Central memory CD8-positive, alpha-beta T cell (primary cell): Measurements from ENCODE around the gene COX14.
A peak's percentile ranks its signal among the peaks of the same experiment; 100 is the strongest.

Experiments used
- ATAC-seq: fragments of 150-1000 bp; cut with Tn5 transposase; replicated peaks from 2 replicates; pipeline ENCODE4 v1.10.0; 2022; ENCODE audit warnings: mild to moderate bottlenecking, moderate FRiP score, moderate number of reproducible peaks; ENCODE audit not compliant: poor library complexity, severe bottlenecking; ENCODE audit errors: extremely low read depth
- DNase-seq, 2 donors: peaks; one replicate each; pipeline ENCODE4 v3.0.0; 2021; ENCODE audit warnings: low spot score in 2 of 2
- H3K27ac Mint-ChIP-seq: one replicate; pipeline ENCODE4 v1.8.0; 2022; ENCODE audit warnings: low read depth, mild to moderate bottlenecking, moderate library complexity, mixed read lengths
- H3K27me3 Mint-ChIP-seq: one replicate; pipeline ENCODE4 v1.8.0; 2022; ENCODE audit warnings: mixed read lengths
- H3K36me3 Mint-ChIP-seq: one replicate; pipeline ENCODE4 v1.8.0; 2022; ENCODE audit warnings: mild to moderate bottlenecking, moderate library complexity, mixed read lengths; ENCODE audit not compliant: insufficient read depth
- H3K4me1 Mint-ChIP-seq: one replicate; pipeline ENCODE4 v1.8.0; 2022; ENCODE audit warnings: mixed read lengths
- H3K4me3 Mint-ChIP-seq: one replicate; pipeline ENCODE4 v1.8.0; 2022; ENCODE audit warnings: mild to moderate bottlenecking, moderate library complexity, mixed read lengths
- H3K9me3 Mint-ChIP-seq: one replicate; pipeline ENCODE4 v1.8.0; 2022; ENCODE audit warnings: mixed read lengths

Gene COX14

GRCh38 chr12:50157259-50157658 lies 45.2 kb downstream of the COX14 start:
- Mint-ChIP-seq H3K36me3 (peaks cover 11% of the 10 kb centered on the region), H3K27me3 (no peaks in the 10 kb centered on the region), H3K9me3 (no peaks in the 10 kb centered on the region), H3K4me1 (peaks cover 31% of the 10 kb centered on the region), H3K27ac (peak overlapping the region; percentile 57), H3K4me3 (no peak overlapping the region)
- ATAC-seq (no peak), DNase-seq (no peak)

- DNase-seq (no peak), ATAC-seq (no peak)
- H3K4me1 Mint-ChIP-seq, result peaks cover 38% of the 10 kb centered on the region
- H3K36me3 Mint-ChIP-seq, result peaks cover 4% of the 10 kb centered on the region
- no peaks in the 10 kb centered on the region for H3K27me3 Mint-ChIP-seq
- H3K9me3 Mint-ChIP-seq, result no peaks in the 10 kb centered on the region
- no peak overlapping the region for H3K4me3 Mint-ChIP-seq
- peak overlapping the region; percentile 80 for H3K27ac Mint-ChIP-seq
Measured at GRCh38 chr12:50160643-50161042, 48.6 kb downstream of the COX14 start.

GRCh38 chr12:50162230-50162629 lies 50.2 kb downstream of the COX14 start:
- DNase-seq (no peak), ATAC-seq (no peak)
- Mint-ChIP-seq H3K4me3 (no peak overlapping the region), H3K27me3 (no peaks in the 10 kb centered on the region), H3K27ac (no peak overlapping the region), H3K4me1 (peaks cover 42% of the 10 kb centered on the region), H3K36me3 (peaks cover 9% of the 10 kb centered on the region), H3K9me3 (no peaks in the 10 kb centered on the region)

- Mint-ChIP-seq H3K4me1 (peaks cover 29% of the 10 kb centered on the region), H3K9me3 (no peaks in the 10 kb centered on the region), H3K27ac (peak overlapping the region; percentile 19), H3K4me3 (peak overlapping the region; percentile 47), H3K27me3 (no peaks in the 10 kb centered on the region), H3K36me3 (peaks cover 11% of the 10 kb centered on the region)
- ATAC-seq (no peak), DNase-seq (no peak)
Measured at GRCh38 chr12:50164963-50165362, 52.9 kb downstream of the COX14 start.

- Mint-ChIP-seq H3K9me3 (no peaks in the 10 kb centered on the region), H3K4me1 (peaks cover 18% of the 10 kb centered on the region), H3K4me3 (peak overlapping the region; percentile 87), H3K27me3 (no peaks in the 10 kb centered on the region), H3K36me3 (peaks cover 11% of the 10 kb centered on the region), H3K27ac (peak overlapping the region; percentile 94)
- DNase-seq (peak in 1 of 2 donors; percentile 12), ATAC-seq (no peak)
Measured at GRCh38 chr12:50166799-50167048, 54.7 kb downstream of the COX14 start.

GRCh38 chr12:50167049-50167828 lies 55.2 kb downstream of the COX14 start, which contains the start of gene CERS5:
Gene CERS5 (minus strand): TSS chr12:50167369. CDS start chr12:50167297, 72 bp downstream.
- Mint-ChIP-seq H3K9me3 (no peaks in the 10 kb centered on the region), H3K4me3 (peak within 1 kb of the TSS; percentile 87), H3K4me1 (peaks cover 18% of the 10 kb centered on the region), H3K27ac (peak within 1 kb of the TSS; percentile 94), H3K27me3 (no peaks in the 10 kb centered on the region), H3K36me3 (peaks cover 11% of the 10 kb centered on the region)
- DNase-seq (peak; percentile 91 to 96), ATAC-seq (peak; percentile 98)
